ENCODE results near the gene NEDD9.

- TF ChIP-seq, protein P1, sequence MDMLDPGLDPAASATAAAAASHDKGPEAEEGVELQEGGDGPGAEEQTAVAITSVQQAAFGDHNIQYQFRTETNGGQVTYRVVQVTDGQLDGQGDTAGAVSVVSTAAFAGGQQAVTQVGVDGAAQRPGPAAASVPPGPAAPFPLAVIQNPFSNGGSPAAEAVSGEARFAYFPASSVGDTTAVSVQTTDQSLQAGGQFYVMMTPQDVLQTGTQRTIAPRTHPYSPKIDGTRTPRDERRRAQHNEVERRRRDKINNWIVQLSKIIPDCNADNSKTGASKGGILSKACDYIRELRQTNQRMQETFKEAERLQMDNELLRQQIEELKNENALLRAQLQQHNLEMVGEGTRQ (IDR thresholded peaks at IDR 0.05; ENCODE audit: low read depth, low read length) = no peak
- TF ChIP-seq CTCF (conservative IDR thresholded peaks at IDR 0.05; ENCODE audit: low read depth, low read length) = no peak
- TF ChIP-seq RAD21 (IDR thresholded peaks at IDR 0.05; ENCODE audit: low read length) = no peak
- no peak for TF ChIP-seq MAZ (IDR thresholded peaks at IDR 0.05; ENCODE audit: borderline replicate concordance, low read depth, low read length)
- no peak for TF ChIP-seq CHD1 (IDR thresholded peaks at IDR 0.05; ENCODE audit: low read depth, low read length)
- no peak for TF ChIP-seq FOS (IDR thresholded peaks at IDR 0.05; ENCODE audit: low read depth, low read length)
- TF ChIP-seq POLR2A (IDR thresholded peaks at IDR 0.05; ENCODE audit: low read depth, low read length) = no peak
- TF ChIP-seq CEBPB (IDR thresholded peaks at IDR 0.05; ENCODE audit: low read depth, low read length) = no peak
These were observed 39.0 kb downstream of the NEDD9 start for GRCh38 chr6:11193434-11193833.

All from IMR-90 (cell line).